ENCODE measurements around the gene VTI1A. TPM values are rescaled to one million over a fixed set of nuclear protein-coding genes. Genes with fewer than 3 reads are reported as not detected.

The VTI1A gene
- 18.0 and 24.4 TPM in 2 replicates for total RNA-seq

GRCh38 chr10:112446855-112447619 lies at the start of gene VTI1A, which contains the start of gene ZDHHC6:
VTI1A (plus strand) TSS chr10:112447215; CDS start chr10:112447374, 159 bp downstream.
ZDHHC6 (minus strand) TSS chr10:112446914; CDS start chr10:112445436, 1,478 bp downstream.

Other genes starting within 250 kb of the VTI1A start
- gene TECTB, start 163.8 kb upstream of the VTI1A start, total RNA-seq = not detected in 2 replicates
- gene ACSL5, start 73.1 kb upstream of the VTI1A start, total RNA-seq = 0.16 and 0.52 TPM in 2 replicates
- 13.3 and 15.9 TPM in 2 replicates for gene ZDHHC6, start 301 bp upstream of the VTI1A start, total RNA-seq